H1 (cell line): ENCODE results near the gene ABCA9. TPM values are rescaled to one million over a fixed set of nuclear protein-coding genes. Genes with fewer than 3 reads are reported as not detected.

Experiments
- CTCF ChIA-PET: fragments of 300-600 bp; sonication (Branson Sonifier 250); formaldehyde crosslinking; loops from one replicate; lab custom pipeline; 2021; ENCODE audit not compliant: partially characterized antibody; lab: Charles Lee
- POLR2A ChIA-PET: fragments of 300-600 bp; sonication (Branson Sonifier 250); formaldehyde crosslinking; loops from one replicate; lab custom pipeline; 2021; ENCODE audit warnings: inconsistent platforms; ENCODE audit not compliant: partially characterized antibody; lab: Charles Lee
- DNase-seq, 2 experiments: peaks; one replicate each; pipeline versions ENCODE4 v3.0.0 to v3.0.0-alpha.2; 2010 to 2022; ENCODE audit warnings: low spot score in 2 of 2, low read depth in 1 of 2, mixed read lengths in 1 of 2
- FAIRE-seq: peaks from 2 replicates; lab custom pipeline; 2011; peaks lifted over from hg19 to GRCh38; lab: Jason Lieb, UNC
- H2AFZ ChIP-seq: 2 replicates; pipeline ENCODE4 v1.8.1; 2012; ENCODE audit warnings: low read length, inconsistent platforms
- H2AK5ac ChIP-seq: 2 replicates; pipeline ENCODE4 v1.6.1; 2013; ENCODE audit warnings: low read depth, low read length
- H2BK120ac ChIP-seq: replicated peaks from 2 replicates; pipeline ENCODE3; 2013; ENCODE audit warnings: low read depth, low read length, inconsistent platforms
- H2BK12ac ChIP-seq: 2 replicates; pipeline ENCODE4 v1.6.1; 2013; ENCODE audit warnings: low read depth, low read length
- H2BK15ac ChIP-seq: 2 replicates; pipeline ENCODE4 v1.6.1; 2013; ENCODE audit warnings: low read length
- H2BK20ac ChIP-seq: 2 replicates; pipeline ENCODE4 v1.6.1; 2013; ENCODE audit warnings: low read length
- H2BK5ac ChIP-seq: 2 replicates; pipeline ENCODE4 v1.6.1; 2013; ENCODE audit warnings: low read depth, low read length
- H3K14ac ChIP-seq: 2 replicates; pipeline ENCODE4 v1.6.1; 2013; ENCODE audit warnings: inconsistent platforms; ENCODE audit not compliant: insufficient read length
- H3K18ac ChIP-seq: 2 replicates; pipeline ENCODE4 v1.6.1; 2013; ENCODE audit warnings: low read length; ENCODE audit errors: extremely low read depth
- H3K23ac ChIP-seq: 2 replicates; pipeline ENCODE4 v1.6.1; 2013; ENCODE audit warnings: inconsistent platforms; ENCODE audit not compliant: insufficient read length
- H3K23me2 ChIP-seq: 2 replicates; pipeline ENCODE4 v1.6.1; 2013; ENCODE audit warnings: low read depth, low read length
- H3K27ac ChIP-seq: 2 replicates; pipeline ENCODE4 v1.6.1; 2011; ENCODE audit warnings: low read depth, low read length, inconsistent platforms
- H3K27me3 ChIP-seq, 4 experiments: replicated peaks in 1 of 4; 1 replicate in 1 of 4; 2 replicates in 3 of 4; pipeline versions ENCODE4 v1.6.1 to v1.8.1; 2011 to 2013; ENCODE audit warnings: low read length in 3 of 4, mild to moderate bottlenecking in 3 of 4, inconsistent platforms in 2 of 4, mixed read lengths in 2 of 4, moderate library complexity in 1 of 4; ENCODE audit not compliant: control insufficient read depth in 3 of 4, insufficient read depth in 3 of 4; ENCODE audit errors: extremely low read depth in 1 of 4
- H3K36me3 ChIP-seq, 4 experiments: 2 replicates each; pipeline versions ENCODE4 v1.6.1 to v1.8.1; 2011 to 2013; ENCODE audit warnings: mild to moderate bottlenecking in 4 of 4, low read length in 3 of 4, moderate library complexity in 2 of 4, control low read depth in 1 of 4, inconsistent platforms in 1 of 4; ENCODE audit not compliant: insufficient read depth in 4 of 4, control insufficient read depth in 2 of 4
- H3K4ac ChIP-seq: replicated peaks from 2 replicates; pipeline ENCODE3; 2013; ENCODE audit warnings: low read length, low read depth, mixed read lengths, inconsistent platforms; ENCODE audit not compliant: insufficient read length
- H3K4me1 ChIP-seq, 4 experiments: replicated peaks in 1 of 4; 1 replicate in 1 of 4; 2 replicates in 3 of 4; pipeline versions ENCODE4 v1.6.1 to v1.8.1; 2011 to 2013; ENCODE audit warnings: low read length in 3 of 4, inconsistent platforms in 2 of 4, mixed read lengths in 1 of 4; ENCODE audit not compliant: insufficient read depth in 4 of 4, control insufficient read depth in 3 of 4
- H3K4me2 ChIP-seq, 2 experiments: 2 replicates each; pipeline versions ENCODE4 v1.6.1 to v1.8.1; 2011 to 2013; ENCODE audit warnings: low read depth in 2 of 2, low read length in 2 of 2, control low read depth in 1 of 2, inconsistent platforms in 1 of 2, mild to moderate bottlenecking in 1 of 2; ENCODE audit not compliant: insufficient read depth in 1 of 2
- H3K4me3 ChIP-seq, 4 experiments: fragments of 200-600, 300-600 bp in 1 of 4; sonication (generic), shearing (Covaris generic), sonication (Bioruptor Twin) in 1 of 4; 2 replicates each; pipeline versions ENCODE4 v1.5.1 to v1.8.1; 2011 to 2016; ENCODE audit warnings: low read length in 4 of 4, low read depth in 3 of 4, control low read depth in 2 of 4, inconsistent platforms in 2 of 4, mild to moderate bottlenecking in 2 of 4, mixed read lengths in 1 of 4, moderate library complexity in 1 of 4; ENCODE audit not compliant: insufficient read depth in 2 of 4; ENCODE audit errors: extremely low read depth in 1 of 4
- H3K56ac ChIP-seq: replicated peaks from 2 replicates; pipeline ENCODE3; 2013; ENCODE audit warnings: low read depth, mild to moderate bottlenecking, mixed read lengths, low read length, inconsistent platforms; ENCODE audit not compliant: insufficient read length
- H3K79me1 ChIP-seq: 2 replicates; pipeline ENCODE4 v1.6.1; 2013; ENCODE audit warnings: low read depth, low read length, control low read depth
- H3K79me2 ChIP-seq, 2 experiments: 2 replicates each; pipeline versions ENCODE4 v1.6.1 to v1.8.1; 2012 to 2013; ENCODE audit warnings: low read length in 2 of 2, mild to moderate bottlenecking in 2 of 2, inconsistent platforms in 1 of 2; ENCODE audit not compliant: insufficient read depth in 2 of 2, control insufficient read depth in 1 of 2
- H3K9ac ChIP-seq, 4 experiments: replicated peaks in 1 of 4; 1 replicate in 1 of 4; 2 replicates in 3 of 4; pipeline versions ENCODE4 v1.6.1 to v1.8.1; 2011 to 2013; ENCODE audit warnings: low read depth in 3 of 4, low read length in 3 of 4, control low read depth in 2 of 4, mild to moderate bottlenecking in 2 of 4, moderate library complexity in 2 of 4, inconsistent platforms in 1 of 4; ENCODE audit errors: extremely low read depth in 1 of 4
- H3K9me3 ChIP-seq, 2 experiments: 2 replicates each; pipeline versions ENCODE4 v1.6.1 to v1.8.1; 2012 to 2013; ENCODE audit warnings: mild to moderate bottlenecking in 2 of 2, moderate library complexity in 2 of 2, control low read depth in 1 of 2, inconsistent platforms in 1 of 2, low read depth in 1 of 2, low read length in 1 of 2, mixed read lengths in 1 of 2; ENCODE audit not compliant: insufficient read depth in 2 of 2
- H4K20me1 ChIP-seq, 2 experiments: replicated peaks in 1 of 2; 2 replicates each; pipeline versions ENCODE3 to v1.8.1; 2011 to 2013; ENCODE audit warnings: inconsistent platforms in 2 of 2, low read length in 2 of 2, mild to moderate bottlenecking in 1 of 2; ENCODE audit not compliant: insufficient read depth in 2 of 2, control insufficient read depth in 1 of 2
- H4K5ac ChIP-seq: 2 replicates; pipeline ENCODE4 v1.6.1; 2013; ENCODE audit warnings: low read length, low read depth, mixed read lengths, inconsistent platforms; ENCODE audit not compliant: insufficient read length
- H4K8ac ChIP-seq: 2 replicates; pipeline ENCODE4 v1.8.0; 2013; ENCODE audit warnings: mild to moderate bottlenecking, moderate library complexity, low read length, inconsistent platforms; ENCODE audit not compliant: insufficient read depth; ENCODE audit errors: extremely low read depth
- H4K91ac ChIP-seq: replicated peaks from 2 replicates; pipeline ENCODE3; 2013; ENCODE audit warnings: low read length, mixed read lengths, inconsistent platforms; ENCODE audit not compliant: insufficient read length
- KDM5A ChIP-seq: fragments of 200-600 bp; IDR thresholded peaks from 2 replicates; pipeline ENCODE4 v1.7.1; 2012; ENCODE audit warnings: mild to moderate bottlenecking, low read length, inconsistent platforms, mixed read lengths
- WGBS, 2 experiments: shearing (Covaris generic) in 1 of 2; methylation state at CpG; one replicate each; pipeline versions ENCODE4 v1.1.6 to v1.1.7; 2013 to 2015; ENCODE audit warnings: low lambda C conversion rate in 2 of 2, mixed read lengths in 2 of 2, inconsistent platforms in 1 of 2, low coverage in 1 of 2, missing lambda C conversion rate in 1 of 2; ENCODE audit not compliant: insufficient replicate concordance in 2 of 2, insufficient coverage in 1 of 2, insufficient read length in 1 of 2; ENCODE audit errors: extremely low coverage in 1 of 2, missing lambda C conversion rate in 1 of 2; 5-methylcytosine and 5-hydroxymethylcytosine counted together
- polyA plus RNA-seq, 7 experiments: library from polyadenylated mRNA; depleted of rRNA in 3 of 7; stranded (reverse) in 5 of 7; unstranded in 2 of 7; fragments of >200 nt in 5 of 7; fragments of 200-250 nt in 2 of 7; gene quantifications; 1 replicate in 5 of 7; 2 replicates in 1 of 7; 4 replicates in 1 of 7; pipeline versions ENCODE4 v1.2.1 to v1.2.3, GENCODE V29; 2011 to 2013; ENCODE audit warnings: missing spikeins in 2 of 7, mixed read lengths in 2 of 7
- total RNA-seq: library from RNA; stranded (reverse); fragmentation: NEBNext Ultra II Directional; extraction: Animal tissue kit (Norgen Biotek cat#: 25700); gene quantifications from 2 replicates; pipeline ENCODE4 v1.2.1, GENCODE V29; 2021

The ABCA9 gene
- total and polyA plus RNA-seq, 2 of the 8 experiments (the other 6 are each of a cell fraction or from before 2014, with no cell fraction given) = not detected

DNA sequence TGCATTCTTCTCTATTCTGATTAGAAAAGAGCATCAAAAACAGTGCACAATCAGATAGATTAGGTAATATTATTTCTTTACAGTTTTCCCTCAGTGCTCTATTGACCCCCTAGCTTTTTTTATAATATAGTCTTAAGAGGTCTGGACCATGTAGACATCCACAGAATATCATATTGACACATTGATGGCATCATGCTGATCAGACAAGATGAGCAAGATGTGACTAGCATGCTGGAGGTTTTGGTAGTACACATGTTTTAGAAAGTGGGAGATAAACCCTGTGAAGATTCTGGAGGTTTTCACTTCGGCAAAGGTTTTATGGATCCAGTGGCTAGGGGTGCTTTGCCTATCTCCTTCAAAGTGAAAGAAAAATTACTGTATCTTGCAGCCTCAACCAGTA, 102.8 kb downstream of the ABCA9 start:
- FAIRE-seq (no peak), DNase-seq (no peak)
- no peaks in the 10 kb centered on the region for H4K20me1 ChIP-seq
- WGBS, 2 experiments = 81% methylated on average over 1 of the region's 1 CpG; no CpG with 5 or more reads in 1 of the 2 experiments
- CTCF ChIA-PET = interaction anchor here (1.4 kb wide), 1 partner anchor 18 kb away, joined by 3 read pairs; no protein-coding TSS in a partner anchor
- no peaks in the 10 kb centered on the region for H3K27me3 ChIP-seq
- no peak overlapping the region for H2BK15ac ChIP-seq
- H3K27ac ChIP-seq = no peak overlapping the region
- no peaks in the 10 kb centered on the region for H3K79me2 ChIP-seq
- no peak overlapping the region for H4K5ac ChIP-seq
- H2BK12ac ChIP-seq = no peak overlapping the region
- no peaks in the 10 kb centered on the region for H3K4me1 ChIP-seq
- H3K36me3 ChIP-seq = no peaks in the 10 kb centered on the region
- no peak overlapping the region for H4K91ac ChIP-seq
- no peak overlapping the region for H3K18ac ChIP-seq
- H4K8ac ChIP-seq = no peak overlapping the region
- H3K4ac ChIP-seq = no peak overlapping the region
- H3K79me1 ChIP-seq = no peaks in the 10 kb centered on the region
- no peak overlapping the region for H3K9ac ChIP-seq
- no peaks in the 10 kb centered on the region for H3K9me3 ChIP-seq
- H2AK5ac ChIP-seq = no peak overlapping the region
- TF ChIP-seq KDM5A = no peak
- no peaks in the 10 kb centered on the region for H3K23me2 ChIP-seq
- H3K56ac ChIP-seq = no peak overlapping the region
- H2BK120ac ChIP-seq = no peak overlapping the region
- H3K4me2 ChIP-seq = no peak overlapping the region
- POLR2A ChIA-PET = no interaction called here
- H2BK20ac ChIP-seq = no peak overlapping the region
- no peak overlapping the region for H3K23ac ChIP-seq
- H2BK5ac ChIP-seq = no peak overlapping the region
- H3K4me3 ChIP-seq = no peak overlapping the region
- no peak overlapping the region for H2AFZ ChIP-seq
- H3K14ac ChIP-seq = no peak overlapping the region
